Osteocyte (in vitro differentiated cells): ENCODE results near the gene CTU1. TPM values are rescaled to one million over a fixed set of nuclear protein-coding genes. Genes with fewer than 3 reads are reported as not detected.
A peak's percentile ranks its signal among the peaks of the same experiment; 100 is the strongest.

Experiments
- DNase-seq: peaks from one replicate; pipeline ENCODE4 v3.0.0; 2021; ENCODE audit warnings: mixed read lengths; ENCODE audit not compliant: unreplicated experiment; ENCODE audit errors: extremely low spot score
- H3K27ac Mint-ChIP-seq: one replicate; pipeline ENCODE4 v1.8.0; 2021; ENCODE audit warnings: mild to moderate bottlenecking, mixed read lengths; ENCODE audit not compliant: unreplicated experiment
- H3K27me3 Mint-ChIP-seq: one replicate; pipeline ENCODE4 v1.8.0; 2021; ENCODE audit warnings: mixed read lengths; ENCODE audit not compliant: unreplicated experiment
- H3K36me3 Mint-ChIP-seq: one replicate; pipeline ENCODE4 v1.8.0; 2021; ENCODE audit warnings: mixed read lengths; ENCODE audit not compliant: unreplicated experiment
- H3K4me1 Mint-ChIP-seq: one replicate; pipeline ENCODE4 v1.8.0; 2021; ENCODE audit warnings: mixed read lengths; ENCODE audit not compliant: unreplicated experiment
- H3K4me3 Mint-ChIP-seq: one replicate; pipeline ENCODE4 v1.8.0; 2021; ENCODE audit warnings: mild to moderate bottlenecking, moderate library complexity, mixed read lengths; ENCODE audit not compliant: unreplicated experiment
- H3K9me3 Mint-ChIP-seq: one replicate; pipeline ENCODE4 v1.8.0; 2021; ENCODE audit warnings: mixed read lengths; ENCODE audit not compliant: unreplicated experiment
- long read RNA-seq: library from polyadenylated mRNA; unstranded; transcript quantifications from one replicate; pipeline ENCODE4 v2.0.0, GENCODE V29; 2021
- total RNA-seq: library from RNA; stranded (reverse); gene quantifications from 2 replicates; pipeline ENCODE4 v1.2.1, GENCODE V29; 2021
- TF ChIP-seq, protein P1 (sequence below): fragments of 200-600 bp; sonication (generic); IDR thresholded peaks from 2 replicates; pipeline ENCODE4 v1.5.0; 2021; ENCODE audit warnings: antibody characterized with exemption, mild to moderate bottlenecking, moderate library complexity

The CTU1 gene
- total RNA-seq = 5.6 and 6.5 TPM in 2 replicates
- long read RNA-seq = 0 reads

DNA sequence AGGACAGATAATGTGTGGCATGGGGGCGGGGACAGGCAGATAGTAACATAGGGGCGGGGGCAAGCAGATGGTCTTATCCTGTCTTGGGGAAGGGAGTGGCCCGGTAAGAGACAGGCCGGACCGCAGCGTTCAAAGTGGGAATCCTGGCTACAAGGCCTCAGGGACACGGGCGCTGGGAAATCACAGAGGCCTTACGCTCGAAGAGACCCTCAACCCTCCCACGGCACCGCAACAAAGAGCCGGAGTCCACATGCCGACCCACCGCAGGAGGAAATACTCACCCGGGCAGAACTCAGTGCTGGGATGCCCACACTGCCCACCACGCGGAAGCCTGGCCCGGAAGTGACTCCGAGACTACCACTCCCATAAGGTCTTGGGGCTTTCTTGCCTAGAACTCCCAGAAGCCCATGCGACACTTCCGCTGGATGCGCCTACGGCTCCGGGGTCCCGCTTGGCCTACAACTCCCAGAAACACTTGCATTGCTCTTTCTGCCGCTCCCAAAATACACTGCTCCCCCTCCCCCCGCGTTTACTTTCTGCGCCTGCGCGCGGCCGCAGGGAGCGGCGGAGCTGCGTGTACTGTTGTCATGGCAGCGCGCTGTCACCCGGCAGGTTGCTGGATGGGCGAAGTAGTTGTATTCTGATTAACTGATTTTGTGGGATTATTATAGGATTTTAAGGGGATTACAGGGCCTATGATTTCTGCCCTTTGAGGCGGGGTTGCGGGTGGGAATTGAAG lies at the start of gene CTU1:
CTU1 (minus strand) TSS at position 344 of the 739 bp plus-strand sequence. CDS start 3,840 bp downstream, outside the sequence.
- Mint-ChIP-seq H3K27ac (peak within 1 kb of the TSS; percentile 93), H3K27me3 (no peaks in the 10 kb centered on the region), H3K9me3 (no peaks in the 10 kb centered on the region), H3K4me3 (peak within 1 kb of the TSS; percentile 97), H3K36me3 (peaks cover 2% of the 10 kb centered on the region), H3K4me1 (peaks cover 18% of the 10 kb centered on the region)
- TF ChIP-seq, protein P1, sequence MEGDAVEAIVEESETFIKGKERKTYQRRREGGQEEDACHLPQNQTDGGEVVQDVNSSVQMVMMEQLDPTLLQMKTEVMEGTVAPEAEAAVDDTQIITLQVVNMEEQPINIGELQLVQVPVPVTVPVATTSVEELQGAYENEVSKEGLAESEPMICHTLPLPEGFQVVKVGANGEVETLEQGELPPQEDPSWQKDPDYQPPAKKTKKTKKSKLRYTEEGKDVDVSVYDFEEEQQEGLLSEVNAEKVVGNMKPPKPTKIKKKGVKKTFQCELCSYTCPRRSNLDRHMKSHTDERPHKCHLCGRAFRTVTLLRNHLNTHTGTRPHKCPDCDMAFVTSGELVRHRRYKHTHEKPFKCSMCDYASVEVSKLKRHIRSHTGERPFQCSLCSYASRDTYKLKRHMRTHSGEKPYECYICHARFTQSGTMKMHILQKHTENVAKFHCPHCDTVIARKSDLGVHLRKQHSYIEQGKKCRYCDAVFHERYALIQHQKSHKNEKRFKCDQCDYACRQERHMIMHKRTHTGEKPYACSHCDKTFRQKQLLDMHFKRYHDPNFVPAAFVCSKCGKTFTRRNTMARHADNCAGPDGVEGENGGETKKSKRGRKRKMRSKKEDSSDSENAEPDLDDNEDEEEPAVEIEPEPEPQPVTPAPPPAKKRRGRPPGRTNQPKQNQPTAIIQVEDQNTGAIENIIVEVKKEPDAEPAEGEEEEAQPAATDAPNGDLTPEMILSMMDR = no peak
- DNase-seq = peak; percentile 99

DNA sequence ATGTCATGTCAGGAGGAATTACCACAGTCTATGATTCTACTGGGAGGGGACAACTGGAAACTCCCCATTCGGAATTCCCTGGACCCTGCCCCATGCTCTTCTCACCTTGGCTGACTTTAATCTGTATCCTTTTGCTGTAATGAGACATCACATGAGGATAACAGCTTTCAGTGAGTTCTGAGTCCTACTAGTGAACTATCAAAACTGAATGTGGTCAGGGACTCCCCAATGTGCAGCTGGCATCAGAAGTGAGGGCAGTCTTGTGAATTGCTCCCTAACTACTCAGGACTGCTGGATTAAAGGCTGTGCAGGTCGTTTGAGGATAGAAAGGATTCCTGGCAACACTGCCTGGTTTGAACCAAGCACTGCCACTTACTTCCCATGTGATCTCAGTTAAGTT lies 49.1 kb upstream of the CTU1 start:
- Mint-ChIP-seq H3K4me1 (no peaks in the 10 kb centered on the region), H3K27ac (no peak overlapping the region), H3K36me3 (no peaks in the 10 kb centered on the region), H3K27me3 (no peaks in the 10 kb centered on the region), H3K4me3 (no peak overlapping the region), H3K9me3 (no peaks in the 10 kb centered on the region)
- DNase-seq = peak; percentile 34
- TF ChIP-seq, protein P1 = no peak

DNA sequence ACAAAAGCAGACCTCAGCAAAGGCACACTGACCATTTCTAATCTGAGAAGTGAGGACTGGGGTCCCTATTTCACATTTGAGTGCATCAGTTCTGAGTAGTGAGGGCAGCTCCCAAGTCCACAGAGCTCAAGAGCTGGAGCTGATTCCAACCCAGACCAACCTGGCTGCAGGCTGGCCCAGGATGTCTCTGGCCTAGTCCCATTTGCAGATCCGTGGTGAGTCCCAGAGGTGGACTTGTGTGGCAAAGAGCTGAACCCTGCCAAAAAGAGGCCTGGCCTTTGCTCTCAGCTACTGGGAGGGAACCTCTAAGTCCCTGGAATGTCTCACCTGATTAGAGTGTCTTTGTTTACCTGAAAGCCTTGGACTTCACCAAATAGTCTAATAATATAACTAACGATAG lies 48.5 kb upstream of the CTU1 start:
- no peak overlapping the region for H3K27ac Mint-ChIP-seq
- H3K27me3 Mint-ChIP-seq = no peaks in the 10 kb centered on the region
- H3K4me3 Mint-ChIP-seq = no peak overlapping the region
- TF ChIP-seq, protein P1 = no peak
- no peaks in the 10 kb centered on the region for H3K9me3 Mint-ChIP-seq
- peak; percentile 53 for DNase-seq
- H3K4me1 Mint-ChIP-seq = no peaks in the 10 kb centered on the region
- H3K36me3 Mint-ChIP-seq = no peaks in the 10 kb centered on the region

DNA sequence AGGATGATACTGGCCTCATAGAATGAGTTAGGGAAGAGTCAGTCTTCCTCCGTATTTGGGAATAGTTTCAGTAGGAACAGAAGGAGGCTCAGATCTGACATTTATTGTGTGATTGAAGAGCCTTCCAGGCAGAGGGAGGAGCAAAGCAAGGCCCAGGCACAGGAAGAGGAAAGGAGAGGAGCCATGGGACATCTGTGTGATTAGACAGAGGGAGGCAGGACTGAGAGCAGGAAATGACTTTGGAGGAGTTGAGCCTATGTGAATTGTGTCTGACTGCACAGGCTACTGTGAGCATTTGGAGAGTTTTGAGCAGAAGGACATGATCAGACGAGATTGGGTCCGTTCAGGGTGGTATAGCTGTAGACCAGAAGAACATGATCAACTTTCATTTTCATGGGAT lies 42.4 kb upstream of the CTU1 start:
- Mint-ChIP-seq H3K9me3 (peaks cover 10% of the 10 kb centered on the region), H3K4me3 (no peak overlapping the region), H3K27ac (no peak overlapping the region), H3K4me1 (no peaks in the 10 kb centered on the region), H3K27me3 (no peaks in the 10 kb centered on the region), H3K36me3 (no peaks in the 10 kb centered on the region)
- DNase-seq = no peak
- TF ChIP-seq, protein P1 = no peak

DNA sequence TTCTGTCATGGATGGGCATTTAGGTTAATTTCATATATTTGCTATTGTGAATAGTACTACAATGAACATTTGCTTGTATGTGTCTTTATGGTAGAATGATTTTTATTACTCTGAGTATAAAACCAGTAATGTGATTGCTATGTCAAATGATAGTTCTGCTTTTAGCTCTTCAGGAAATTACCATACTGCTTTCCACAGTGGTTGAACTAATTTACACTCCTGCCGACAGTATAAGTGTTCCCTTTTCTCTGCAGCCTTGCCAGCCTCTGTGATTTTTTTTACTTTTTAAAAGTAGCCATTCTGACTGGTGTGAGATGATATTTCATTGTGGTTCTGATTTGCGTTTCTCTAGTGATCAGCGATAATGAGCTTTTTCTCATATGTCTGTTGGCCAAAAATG lies 40.4 kb upstream of the CTU1 start:
- H3K27ac Mint-ChIP-seq = no peak overlapping the region
- TF ChIP-seq, protein P1 = no peak

More for the DNA sequence above, 40.4 kb upstream of the CTU1 start:
- H3K9me3 Mint-ChIP-seq = peaks cover 10% of the 10 kb centered on the region
- no peaks in the 10 kb centered on the region for H3K4me1 Mint-ChIP-seq
- no peak for DNase-seq
- no peak overlapping the region for H3K4me3 Mint-ChIP-seq
- no peaks in the 10 kb centered on the region for H3K27me3 Mint-ChIP-seq
- no peaks in the 10 kb centered on the region for H3K36me3 Mint-ChIP-seq
